Hepatic stellate cell (primary cell): ENCODE results near the gene HSPA13.
"Not testable (repeated sequence)": the region's sequence is repeated elsewhere in the genome, so short reads cannot be mapped to it uniquely, and the experiment has no call there.

Experiments
- DNase-seq: peaks from one replicate; pipeline ENCODE4 v3.0.0; 2011; ENCODE audit warnings: low spot score

HSPA13 gene

GRCh38 chr21:14382835-14383595 lies at the start of gene HSPA13:
TSS of gene HSPA13 (minus strand) at chr21:14383146. CDS start at chr21:14383119, 27 bp downstream.
- peak; percentile 92 for DNase-seq

GRCh38 chr21:14418920-14419319 lies 36.0 kb upstream of the HSPA13 start:
- DNase-seq = no peak

GRCh38 chr21:14414932-14415508 lies 32.1 kb upstream of the HSPA13 start:
- DNase-seq = no peak

GRCh38 chr21:14405962-14406361 lies 23.0 kb upstream of the HSPA13 start:
- no peak for DNase-seq

GRCh38 chr21:14405225-14405624 lies 22.3 kb upstream of the HSPA13 start:
- DNase-seq = no peak

GRCh38 chr21:14403681-14404318 lies 20.9 kb upstream of the HSPA13 start:
- DNase-seq = peak; percentile 4

GRCh38 chr21:14401217-14401616 lies 18.3 kb upstream of the HSPA13 start:
- DNase-seq = no peak

- DNase-seq = no peak
These were observed 5.3 kb upstream of the HSPA13 start for GRCh38 chr21:14388282-14388681.

GRCh38 chr21:14384453-14384852 lies 1.5 kb upstream of the HSPA13 start:
- DNase-seq = no peak

- no peak for DNase-seq
These were observed 742 bp upstream of the HSPA13 start for GRCh38 chr21:14383596-14384180.

GRCh38 chr21:14382486-14382834 lies 486 bp downstream of the HSPA13 start:
- DNase-seq = no peak

- no peak for DNase-seq
These were observed 6.1 kb downstream of the HSPA13 start for GRCh38 chr21:14376854-14377253.

GRCh38 chr21:14366998-14367397 lies 15.9 kb downstream of the HSPA13 start:
- DNase-seq = no peak

GRCh38 chr21:14361958-14362357 lies 21.0 kb downstream of the HSPA13 start:
- no peak for DNase-seq

GRCh38 chr21:14358775-14359174 lies 24.2 kb downstream of the HSPA13 start:
- DNase-seq = no peak

- DNase-seq = no peak
These were observed 26.2 kb downstream of the HSPA13 start for GRCh38 chr21:14356746-14357145.

GRCh38 chr21:14354515-14354914 lies 28.4 kb downstream of the HSPA13 start:
- DNase-seq = no peak

- DNase-seq = no peak
These were observed 29.2 kb downstream of the HSPA13 start for GRCh38 chr21:14353726-14354125.

- DNase-seq = no peak
These were observed 29.7 kb downstream of the HSPA13 start for GRCh38 chr21:14353231-14353630.

GRCh38 chr21:14327346-14327745 lies 55.6 kb downstream of the HSPA13 start:
- not testable (repeated sequence) for DNase-seq

GRCh38 chr21:14325595-14325994 lies 57.4 kb downstream of the HSPA13 start:
- DNase-seq = no peak
